GM20431 (cell line): Measurements from ENCODE around the gene ZNF37A.
"Not testable (repeated sequence)": the region's sequence is repeated elsewhere in the genome, so short reads cannot be mapped to it uniquely, and the experiment has no call there.

Experiments used
- in situ Hi-C: fragments of 300-500 bp; cut with MseI, MboI; formaldehyde crosslinking; loops from one replicate; pipeline ENCODE4 v1.15.0; 2020; ENCODE audit warnings: low sequenced_read_pairs; ENCODE audit not compliant: unreplicated experiment

ZNF37A gene

GRCh38 chr10:38146579-38147333 lies 52.6 kb downstream of the ZNF37A start:
- in situ Hi-C loops = no loop called here

- in situ Hi-C loops = no loop called here
These were observed 53.5 kb downstream of the ZNF37A start for GRCh38 chr10:38147686-38148085.

GRCh38 chr10:38150891-38151463 lies 56.8 kb downstream of the ZNF37A start:
- in situ Hi-C loops = not testable (repeated sequence)

GRCh38 chr10:38156416-38157269 lies 62.5 kb downstream of the ZNF37A start:
- in situ Hi-C loops = no loop called here

- in situ Hi-C loops = no loop called here
These were observed 63.1 kb downstream of the ZNF37A start for GRCh38 chr10:38157270-38157685.

GRCh38 chr10:38159004-38159403 lies 64.9 kb downstream of the ZNF37A start:
- in situ Hi-C loops = no loop called here

GRCh38 chr10:38163617-38164016 lies 69.5 kb downstream of the ZNF37A start:
- in situ Hi-C loops = no loop called here

- in situ Hi-C loops = no loop called here
These were observed 80.2 kb downstream of the ZNF37A start for GRCh38 chr10:38174336-38174735.

- in situ Hi-C loops = no loop called here
These were observed 90.3 kb downstream of the ZNF37A start for GRCh38 chr10:38184477-38184876.
